GM12878 (cell line): ENCODE measurements around the gene KLHL18. TPM values are rescaled to one million over a fixed set of nuclear protein-coding genes. Genes with fewer than 3 reads are reported as not detected.

Experiments
- ATAC-seq: fragments of 200-7000 bp; cut with Tn5 transposase; 3 replicates; pipeline ENCODE4 v1.9.1; 2020; ENCODE audit warnings: mild to moderate bottlenecking, moderate library complexity
- BruUV-seq: library from RNA; stranded (reverse); fragments of 400-500 nt; replicated peaks from 2 replicates; lab custom pipeline; 2021; lab: Mats Ljungman, UMichigan
- CTCF ChIA-PET: fragments of 300-600 bp; sonication (Branson Sonifier 250); formaldehyde crosslinking; extraction: SDS; loops from one replicate; lab custom pipeline; 2021; ENCODE audit warnings: inconsistent platforms; lab: Yijun Ruan, JAX
- POLR2A ChIA-PET: fragments of 350-600 bp; formaldehyde crosslinking; extraction: SDS; loops from one replicate; lab custom pipeline; 2021; ENCODE audit warnings: inconsistent platforms; lab: Charles Lee
- RAD21 ChIA-PET: fragments of 300-600 bp; sonication (Branson Sonifier 250); formaldehyde crosslinking; loops from one replicate; lab custom pipeline; 2023; ENCODE audit warnings: antibody characterized with exemption; ENCODE audit not compliant: unreplicated experiment; lab: Charles Lee
- SMC1A ChIA-PET: fragments of 300-600 bp; sonication (Branson Sonifier 250); formaldehyde crosslinking; loops from one replicate; lab custom pipeline; 2023; ENCODE audit not compliant: unreplicated experiment, uncharacterized antibody; lab: Charles Lee
- DNase-seq: peaks from one replicate; pipeline ENCODE4 v3.0.0-alpha.2; 2011; ENCODE audit warnings: low read depth, low spot score
- FAIRE-seq: peaks from 3 replicates; lab custom pipeline; 2011; peaks lifted over from hg19 to GRCh38; lab: Jason Lieb, UNC
- H2AFZ ChIP-seq: 2 replicates; pipeline ENCODE4 v1.6.0; 2011; ENCODE audit warnings: low read depth, low read length, control low read depth; ENCODE audit not compliant: control insufficient read depth
- H3K27ac ChIP-seq: 2 replicates; pipeline ENCODE4 v1.5.1; 2011; ENCODE audit warnings: control low read depth; ENCODE audit not compliant: control insufficient read depth, insufficient read depth
- H3K27me3 ChIP-seq, 2 experiments: replicated peaks in 1 of 2; 2 replicates each; pipeline versions ENCODE4 v1.6.0 to v1.6.1; 2011; ENCODE audit warnings: low read length in 1 of 2; ENCODE audit not compliant: control insufficient read depth in 2 of 2, insufficient read depth in 2 of 2
- H3K36me3 ChIP-seq, 2 experiments: 2 replicates each; pipeline ENCODE4 v1.5.1; 2011; ENCODE audit warnings: low read length in 1 of 2; ENCODE audit not compliant: control insufficient read depth in 2 of 2, insufficient read depth in 2 of 2
- H3K4me1 ChIP-seq: 2 replicates; pipeline ENCODE4 v1.6.1; 2011; ENCODE audit warnings: mild to moderate bottlenecking, low read length, moderate library complexity, mixed read lengths; ENCODE audit not compliant: control insufficient read depth, insufficient read depth
- H3K4me2 ChIP-seq: 2 replicates; pipeline ENCODE4 v1.6.0; 2011; ENCODE audit warnings: control low read depth; ENCODE audit not compliant: control insufficient read depth, insufficient read depth
- H3K4me3 ChIP-seq: fragments of 200-600 bp; sonication (generic); 2 replicates; pipeline ENCODE4 v1.5.1; 2016
- H3K79me2 ChIP-seq: 2 replicates; pipeline ENCODE4 v1.6.0; 2011; ENCODE audit warnings: low read length; ENCODE audit not compliant: control insufficient read depth, insufficient read depth
- H3K9ac ChIP-seq: 2 replicates; pipeline ENCODE4 v1.8.0; 2011; ENCODE audit warnings: low read length, control low read depth, mixed read lengths; ENCODE audit not compliant: control insufficient read depth, insufficient read depth
- H3K9me3 ChIP-seq: replicated peaks from 3 replicates; pipeline ENCODE4 v1.5.1; 2011; ENCODE audit warnings: mild to moderate bottlenecking, low read length; ENCODE audit not compliant: control insufficient read depth, insufficient read depth
- H4K20me1 ChIP-seq: 2 replicates; pipeline ENCODE4 v1.6.0; 2011; ENCODE audit not compliant: control insufficient read depth, insufficient read depth
- CEBPZ ChIP-seq: fragments of 150-350 bp; IDR thresholded peaks from 2 replicates; pipeline ENCODE4 v1.6.1; 2016; ENCODE audit warnings: low read depth, low read length
- ELK1 ChIP-seq: IDR thresholded peaks from 2 replicates; pipeline ENCODE4 v1.6.1; 2012; ENCODE audit warnings: low read depth, low read length, improper control_type of control experiment
- HCFC1 ChIP-seq: fragments of 150-350 bp; IDR thresholded peaks from 2 replicates; pipeline ENCODE4 v1.6.1; 2014; ENCODE audit warnings: low read length
- HDAC6 ChIP-seq: fragments of 200-600 bp; sonication (generic); IDR thresholded peaks from one replicate; pipeline ENCODE4 v1.8.0; 2017; ENCODE audit warnings: antibody characterized with exemption; ENCODE audit not compliant: unreplicated experiment
- KDM1A ChIP-seq: fragments of 200-600 bp; sonication (generic); IDR thresholded peaks from 2 replicates; pipeline ENCODE4 v1.6.1; 2016; ENCODE audit warnings: borderline replicate concordance
- MYC ChIP-seq: IDR thresholded peaks from 2 replicates; pipeline ENCODE4 v1.6.1; 2011; ENCODE audit warnings: mild to moderate bottlenecking, low read length, moderate library complexity, inconsistent platforms; ENCODE audit not compliant: insufficient read depth, insufficient replicate concordance, insufficient read length, severe bottlenecking
- NFYA ChIP-seq: IDR thresholded peaks from 2 replicates; pipeline ENCODE4 v1.6.1; 2011; ENCODE audit warnings: low read depth, mild to moderate bottlenecking, low read length, improper control_type of control experiment, borderline replicate concordance
- NFYB ChIP-seq: IDR thresholded peaks from 2 replicates; pipeline ENCODE4 v1.6.1; 2011; ENCODE audit warnings: low read depth, mild to moderate bottlenecking, low read length, improper control_type of control experiment, moderate library complexity; ENCODE audit not compliant: insufficient read depth
- PAX5 ChIP-seq: IDR thresholded peaks from 2 replicates; pipeline ENCODE4 v1.6.1; 2011; ENCODE audit warnings: low read depth, low read length, borderline replicate concordance
- RAD51 ChIP-seq: fragments of 450-650 bp; IDR thresholded peaks from 2 replicates; pipeline ENCODE4 v1.6.1; 2016; ENCODE audit warnings: moderate library complexity, mild to moderate bottlenecking, inconsistent platforms
- RELB ChIP-seq: fragments of 450-650 bp; IDR thresholded peaks from 2 replicates; pipeline ENCODE4 v1.6.1; 2017; ENCODE audit warnings: low read depth, mild to moderate bottlenecking, moderate library complexity
- SMAD1 ChIP-seq: fragments of 450-650 bp; IDR thresholded peaks from 2 replicates; pipeline ENCODE4 v1.6.1; 2018; ENCODE audit warnings: mild to moderate bottlenecking, low read depth; ENCODE audit not compliant: partially characterized antibody
- SP1 ChIP-seq: IDR thresholded peaks from one replicate; pipeline ENCODE4 v1.6.1; 2011; ENCODE audit warnings: low read depth, low read length
- SREBF2 ChIP-seq: IDR thresholded peaks from 2 replicates; pipeline ENCODE4 v1.6.1; 2012; ENCODE audit warnings: mild to moderate bottlenecking, low read length
- ZNF384 ChIP-seq: IDR thresholded peaks from 2 replicates; pipeline ENCODE4 v1.6.1; 2012; ENCODE audit warnings: low read depth, mild to moderate bottlenecking, low read length, improper control_type of control experiment, borderline replicate concordance
- ZSCAN29 ChIP-seq: fragments of 450-650 bp; IDR thresholded peaks from 2 replicates; pipeline ENCODE4 v1.6.1; 2017; ENCODE audit warnings: mild to moderate bottlenecking, moderate library complexity
- WGBS: methylation state at CpG from one replicate; pipeline ENCODE4 v1.1.6; 2016; ENCODE audit warnings: low lambda C conversion rate; ENCODE audit not compliant: insufficient replicate concordance, insufficient coverage; ENCODE audit errors: missing lambda C conversion rate; 5-methylcytosine and 5-hydroxymethylcytosine counted together
- in situ Hi-C: fragments of 300-500 bp; cut with MboI; formaldehyde crosslinking; loops from 9 replicates; pipeline ENCODE4 v1.14.3; 2018; ENCODE audit warnings: mixed read lengths
- intact Hi-C: fragments of 100-400 bp; cut with micrococcal nuclease; formaldehyde crosslinking; loops from one replicate; pipeline ENCODE4 v1.14.2; 2022; ENCODE audit not compliant: unreplicated experiment
- polyA plus RNA-seq, 11 experiments: library from polyadenylated mRNA; depleted of rRNA in 4 of 11; unstranded in 6 of 11; stranded (reverse) in 5 of 11; fragments of >200 nt; fragmentation: Nextera tagmentation in 4 of 11; fragmentation: Illumina TruSeq in 1 of 11; extraction: Ambion mirVana in 4 of 11; extraction: Trizol in 1 of 11; gene quantifications; 1 replicate in 1 of 11; 2 replicates in 10 of 11; pipeline versions ENCODE4 v1.2.1 to v1.2.3, GENCODE V29; 2011 to 2016; ENCODE audit warnings: inconsistent platforms in 2 of 11, missing spikeins in 2 of 11, low read depth in 1 of 11
- total RNA-seq, 4 experiments: library from RNA; depleted of rRNA in 3 of 4; stranded (reverse); fragments of >200 nt in 3 of 4; fragmentation: Illumina TruSeq in 1 of 4; extraction: Trizol in 1 of 4; gene quantifications; 2 replicates each; pipeline versions ENCODE4 v1.2.1 to v1.2.3, GENCODE V29; 2013 to 2021
- TF ChIP-seq, protein P1 (sequence below): IDR thresholded peaks from 2 replicates; pipeline ENCODE4 v1.6.1; 2012; ENCODE audit warnings: low read depth, low read length, improper control_type of control experiment

Gene KLHL18
- total and polyA plus RNA-seq, 10 of the 15 experiments (the other 5 are each of a cell fraction or from before 2014, with no cell fraction given), result 24.0 to 69.8 (median 51.7) TPM

- Histone ChIP-seq H3K4me3 (no peak overlapping the region), H3K4me2 (no peak overlapping the region), H3K9me3 (no peaks in the 10 kb centered on the region; the same call in 2 of the 3 replicates), H3K27ac (no peak overlapping the region), H3K9ac (no peak overlapping the region), H2AFZ (no peak overlapping the region), H3K79me2 (no peaks in the 10 kb centered on the region), H3K27me3 (no peaks in the 10 kb centered on the region), H3K4me1 (no peaks in the 10 kb centered on the region), H3K36me3 (no peaks in the 10 kb centered on the region), H4K20me1 (no peaks in the 10 kb centered on the region)
- ChIA-PET CTCF (interaction anchor here (1.0 kb wide), 1 partner anchor 25 kb away, joined by 3 read pairs; no protein-coding TSS in a partner anchor), SMC1A (interaction anchor here (1.3 kb wide), 1 partner anchor 203 kb away, joined by 3 read pairs; no protein-coding TSS in a partner anchor), RAD21 (no interaction called here), POLR2A (no interaction called here)
- BruUV-seq, result no TSS peak
- no peak for ATAC-seq
- no peak for FAIRE-seq
- 81% methylated on average over 7 of the region's 7 CpGs for WGBS
- no peak for DNase-seq
- in situ Hi-C loops, result no loop called here
- intact Hi-C loops, result no loop called here
- TF ChIP-seq RELB, result no peak
- TF ChIP-seq CEBPZ, result no peak
- TF ChIP-seq HCFC1, result no peak
- TF ChIP-seq KDM1A, result no peak
- no peak for TF ChIP-seq SP1
- no peak for TF ChIP-seq RAD51
- no peak for TF ChIP-seq NFYB
- TF ChIP-seq HDAC6, result no peak
- no peak for TF ChIP-seq MYC
- TF ChIP-seq, protein P1, sequence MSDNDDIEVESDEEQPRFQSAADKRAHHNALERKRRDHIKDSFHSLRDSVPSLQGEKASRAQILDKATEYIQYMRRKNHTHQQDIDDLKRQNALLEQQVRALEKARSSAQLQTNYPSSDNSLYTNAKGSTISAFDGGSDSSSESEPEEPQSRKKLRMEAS, result no peak
- no peak for TF ChIP-seq ZNF384
- TF ChIP-seq NFYA, result no peak
- no peak for TF ChIP-seq SMAD1
- no peak for TF ChIP-seq ZSCAN29
- TF ChIP-seq PAX5, result no peak
- TF ChIP-seq SREBF2, result no peak
- TF ChIP-seq ELK1, result no peak
Measured at GRCh38 chr3:47367631-47368030, 84.9 kb downstream of the KLHL18 start.
